GM18498 (cell line): Measurements from ENCODE around the gene PRADC1.

Experiments used
- ATAC-seq: cut with Tn5 transposase; IDR thresholded peaks from one replicate; pipeline ENCODE4 v1.9.1; 2021; ENCODE audit warnings: mild to moderate bottlenecking, moderate library complexity; ENCODE audit not compliant: unreplicated experiment

Gene PRADC1

DNA sequence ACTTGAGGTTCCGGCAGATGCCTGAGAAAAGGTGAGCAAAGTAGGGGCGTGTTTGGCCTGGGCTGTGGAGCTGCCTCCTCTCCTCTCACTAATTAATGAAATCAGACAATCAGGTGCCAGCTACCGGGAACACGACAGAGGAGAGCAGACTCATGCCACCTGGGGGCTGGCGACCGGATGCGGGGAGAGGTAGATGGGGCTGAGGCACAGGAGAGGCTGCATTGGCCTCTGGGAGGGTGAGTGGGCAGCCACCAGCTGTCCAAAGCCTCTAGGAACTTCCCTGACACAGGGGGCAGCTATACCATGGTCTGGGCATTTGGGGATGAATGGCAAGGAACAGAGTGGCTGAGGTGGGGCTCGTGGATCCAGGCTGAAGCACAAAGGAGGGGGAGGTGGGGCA, 26.2 kb upstream of the PRADC1 start:
- ATAC-seq = no peak

DNA sequence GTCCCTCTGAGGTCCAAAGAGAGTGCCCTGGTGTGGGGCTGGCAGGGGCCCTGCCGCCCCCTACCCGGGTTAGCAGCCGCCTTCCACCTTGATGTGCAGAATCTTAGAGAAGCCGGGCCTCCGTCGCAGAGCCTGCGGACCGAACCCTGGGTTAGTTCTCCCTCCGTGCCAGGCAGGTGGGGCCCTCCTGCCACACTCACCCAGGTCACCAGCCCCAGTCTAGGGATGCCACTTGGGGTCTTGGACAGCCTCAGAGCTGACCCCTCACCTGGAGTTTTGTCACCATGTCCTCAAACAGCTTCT, 25.8 kb upstream of the PRADC1 start:
- ATAC-seq = no peak

DNA sequence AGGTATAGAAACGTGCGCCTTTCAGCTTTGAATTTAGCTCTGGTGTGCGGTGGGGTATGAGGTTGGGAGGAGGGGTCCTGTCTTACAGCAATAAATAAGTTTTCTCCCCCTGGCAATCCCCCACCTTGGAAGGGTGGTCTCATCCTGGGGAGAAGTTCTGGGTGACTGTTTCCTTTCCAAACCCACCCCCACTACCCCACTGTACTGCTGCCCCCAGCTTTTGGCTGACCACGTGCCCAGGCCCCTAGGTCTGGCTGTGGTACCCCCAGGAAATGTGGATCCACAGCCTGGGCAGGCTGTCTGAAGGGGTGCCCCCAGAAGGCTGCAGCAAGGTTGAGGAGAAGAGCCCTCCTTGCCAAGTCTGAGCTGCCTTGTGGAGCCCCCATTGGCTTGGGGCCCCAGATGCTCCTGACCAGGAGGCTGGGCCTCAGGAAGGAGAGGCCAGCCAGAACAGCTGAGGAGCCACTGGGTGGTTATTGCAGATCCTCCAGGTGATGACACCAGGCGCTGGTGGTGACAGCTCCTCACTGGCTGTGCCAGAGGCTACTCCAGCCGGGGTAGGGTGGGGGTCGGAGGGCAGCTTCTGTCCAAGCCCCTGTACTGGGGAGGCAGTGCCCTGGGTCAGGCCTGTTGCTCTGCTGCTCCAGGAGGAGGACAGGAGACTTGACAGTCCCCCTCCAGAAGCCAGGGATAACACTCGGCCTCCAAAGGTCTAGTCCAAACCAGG, 25.3 kb upstream of the PRADC1 start:
- ATAC-seq = no peak

DNA sequence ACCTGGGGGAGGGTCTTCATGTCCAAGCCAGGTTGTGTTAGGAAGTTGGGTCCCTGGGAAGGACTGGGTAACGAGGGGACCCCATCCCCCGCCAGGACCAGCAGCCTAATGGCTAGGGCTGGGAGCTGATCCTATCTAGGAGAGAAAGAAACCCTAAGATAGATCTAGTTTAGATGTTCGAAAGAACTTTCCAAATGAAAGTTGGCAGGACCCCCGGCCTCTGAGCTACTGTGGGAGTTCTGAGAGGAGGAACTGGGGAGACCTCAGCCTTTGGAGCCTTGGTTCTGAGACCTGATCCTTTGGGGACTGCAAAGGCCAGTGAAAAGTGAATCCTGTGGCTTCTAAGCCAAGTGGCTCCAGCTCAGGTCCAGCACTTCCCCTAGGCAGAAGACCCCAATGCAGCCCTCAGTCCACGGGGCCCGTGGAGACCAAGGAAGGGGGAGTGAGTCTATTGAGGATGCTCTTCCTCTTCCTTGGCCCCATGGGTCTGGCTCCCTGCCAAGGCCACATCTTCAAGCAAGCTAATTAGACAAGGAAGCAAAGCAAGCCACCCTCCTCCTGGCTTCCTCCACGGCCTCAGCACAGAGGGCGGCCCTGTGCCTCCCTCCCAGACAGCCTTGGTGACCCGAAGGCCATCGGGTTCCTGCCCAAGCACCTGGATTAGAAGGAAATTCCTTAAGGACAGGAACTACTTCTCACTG, 24.5 kb upstream of the PRADC1 start:
- no peak for ATAC-seq

DNA sequence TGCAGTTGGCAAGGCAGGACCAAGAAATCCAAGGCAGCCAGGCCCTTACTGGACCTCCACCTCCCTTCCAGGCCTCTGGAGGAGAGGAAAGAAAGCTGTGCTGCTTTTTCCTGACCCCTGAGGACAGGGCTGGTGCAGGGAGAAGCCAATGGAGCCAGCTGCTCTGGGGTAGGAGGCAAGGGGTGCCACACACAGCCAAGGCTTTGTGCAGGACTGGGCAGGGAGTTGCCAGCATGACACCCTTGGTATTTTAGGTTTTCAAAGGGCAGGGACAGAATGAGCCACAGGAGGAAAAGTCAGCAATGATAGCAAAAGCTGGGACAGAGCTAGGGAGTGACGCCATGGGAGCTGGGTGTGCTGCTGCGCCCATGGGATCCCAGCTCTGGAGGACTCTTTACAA, 24.0 kb upstream of the PRADC1 start:
- ATAC-seq = no peak

DNA sequence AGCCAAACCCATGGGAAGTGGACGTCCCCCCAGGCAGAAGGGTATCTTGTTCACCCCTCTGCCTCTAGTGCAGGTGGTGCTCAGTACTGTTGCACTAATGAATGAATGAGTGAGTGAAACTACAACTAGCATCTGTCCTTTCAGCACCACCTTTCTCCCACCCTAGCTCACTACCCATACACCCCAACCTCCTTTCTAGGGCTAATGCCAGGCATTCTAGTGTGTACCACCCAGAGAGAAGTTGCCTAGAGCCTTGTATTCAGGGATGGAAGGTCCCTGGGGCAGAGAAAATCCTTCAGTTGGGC, 23.5 kb upstream of the PRADC1 start:
- ATAC-seq = no peak

DNA sequence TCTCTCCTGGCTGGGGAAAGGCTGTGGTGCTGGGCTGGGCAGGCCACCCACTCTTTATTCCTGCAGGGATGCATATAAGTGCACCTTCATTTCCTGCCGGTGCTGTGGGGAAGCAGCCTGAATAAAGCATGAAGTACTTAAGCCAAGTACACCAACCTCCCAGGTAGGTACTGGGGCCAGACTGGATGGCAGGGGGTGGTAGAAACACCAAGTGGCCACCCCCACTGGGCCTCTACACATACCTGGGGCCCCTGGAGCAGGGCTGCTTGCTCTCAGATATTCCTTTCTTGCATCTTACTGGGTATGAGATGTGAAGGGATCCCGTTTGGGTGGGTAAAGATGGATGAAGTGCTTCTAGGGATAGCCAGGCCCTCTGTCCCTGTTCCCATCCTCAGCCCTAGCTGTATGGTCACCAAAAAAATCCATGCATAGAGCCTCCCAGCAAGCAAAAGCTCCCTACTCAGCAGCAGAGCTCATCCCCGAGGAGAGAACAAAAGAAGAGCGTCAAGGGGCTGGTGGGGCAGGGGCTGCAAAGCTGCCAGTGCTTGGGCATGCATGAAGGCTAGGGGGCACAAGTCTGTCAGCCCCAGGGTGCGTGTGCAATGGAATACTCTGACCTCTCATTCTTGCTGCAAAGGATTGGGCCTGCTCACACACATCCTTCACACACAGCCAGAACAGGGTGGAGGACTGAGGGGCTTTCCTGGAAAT, 23.0 kb upstream of the PRADC1 start:
- no peak for ATAC-seq

DNA sequence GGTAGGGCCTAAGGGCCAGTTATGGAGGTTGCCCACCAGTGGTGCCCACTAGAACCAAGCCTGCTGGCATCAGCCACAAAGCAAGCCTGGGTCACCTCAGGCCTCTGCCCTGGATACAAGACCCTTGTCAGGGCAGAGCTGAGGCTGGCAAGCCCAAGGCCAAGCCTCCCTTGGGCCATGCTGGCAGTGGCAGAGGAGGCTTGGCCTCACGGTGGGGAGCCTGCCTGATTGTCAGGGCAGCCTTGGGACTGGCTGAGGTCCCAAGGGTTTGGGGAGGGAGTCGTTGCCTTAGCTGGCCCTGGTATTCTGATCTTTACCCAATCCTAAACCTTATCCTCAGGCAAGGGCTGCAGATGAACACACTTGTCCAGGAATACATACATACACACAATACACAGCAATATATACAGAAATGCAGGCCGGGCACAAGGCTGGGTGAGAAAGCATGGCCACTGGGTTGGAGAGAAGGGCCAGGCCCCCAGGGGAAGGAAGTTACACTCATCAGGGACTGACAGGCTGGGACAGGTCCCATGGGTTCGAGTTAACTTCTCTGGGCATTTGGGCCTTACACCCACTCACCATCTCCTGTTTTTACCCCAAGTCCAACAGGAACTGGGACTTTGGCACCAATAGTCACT, 22.1 kb upstream of the PRADC1 start:
- no peak for ATAC-seq

DNA sequence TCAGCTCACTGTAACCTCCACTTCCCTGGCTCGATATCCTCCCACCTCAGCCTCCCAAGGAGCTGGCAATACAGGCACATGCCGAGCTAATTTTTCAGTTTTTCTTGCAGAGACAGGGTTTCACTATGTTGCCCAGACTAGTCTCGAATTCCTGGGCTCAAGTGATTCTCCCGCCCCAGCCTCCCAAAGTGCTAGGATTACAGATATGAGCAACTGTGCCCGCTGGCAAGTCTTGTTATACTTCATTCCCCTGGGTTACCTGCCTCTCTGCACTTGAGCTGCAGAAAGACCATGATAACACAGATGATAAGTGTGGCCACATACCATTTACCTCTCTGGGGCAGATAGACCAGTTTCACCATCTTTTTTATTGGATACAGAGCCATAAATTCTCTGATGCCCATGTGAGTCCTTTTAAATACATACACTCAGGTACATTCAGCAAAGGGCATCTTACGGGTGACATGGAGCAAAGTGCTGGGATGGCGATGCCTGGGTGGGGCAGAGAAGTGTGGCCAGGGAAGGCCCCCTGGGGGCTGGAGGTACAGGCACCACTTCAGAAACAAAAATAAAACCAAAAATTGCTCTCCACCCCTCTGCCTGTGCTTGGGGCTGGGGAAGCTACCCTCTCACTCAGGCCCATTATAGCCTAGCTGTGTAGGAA, 21.4 kb upstream of the PRADC1 start:
- ATAC-seq = no peak

DNA sequence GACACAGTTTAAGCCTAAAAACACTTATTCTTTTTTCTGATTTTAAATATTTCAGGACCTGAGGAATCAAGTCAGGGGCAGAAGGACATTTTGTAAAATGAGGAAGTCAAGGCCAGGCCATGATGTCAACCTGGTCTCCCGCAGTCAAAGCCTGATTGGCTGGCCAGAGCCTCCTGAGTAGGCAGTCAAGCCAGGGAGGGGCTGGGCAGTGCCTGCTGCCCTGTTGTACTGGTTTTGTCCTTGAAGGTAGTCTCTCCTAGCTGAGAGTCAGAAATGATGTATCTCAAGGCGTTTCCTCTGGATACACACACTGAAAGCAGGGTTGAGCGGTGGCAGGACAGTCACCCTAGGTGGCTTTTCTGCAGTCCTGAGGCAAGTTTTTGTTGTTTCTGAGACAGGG, 20.9 kb upstream of the PRADC1 start:
- ATAC-seq = no peak

DNA sequence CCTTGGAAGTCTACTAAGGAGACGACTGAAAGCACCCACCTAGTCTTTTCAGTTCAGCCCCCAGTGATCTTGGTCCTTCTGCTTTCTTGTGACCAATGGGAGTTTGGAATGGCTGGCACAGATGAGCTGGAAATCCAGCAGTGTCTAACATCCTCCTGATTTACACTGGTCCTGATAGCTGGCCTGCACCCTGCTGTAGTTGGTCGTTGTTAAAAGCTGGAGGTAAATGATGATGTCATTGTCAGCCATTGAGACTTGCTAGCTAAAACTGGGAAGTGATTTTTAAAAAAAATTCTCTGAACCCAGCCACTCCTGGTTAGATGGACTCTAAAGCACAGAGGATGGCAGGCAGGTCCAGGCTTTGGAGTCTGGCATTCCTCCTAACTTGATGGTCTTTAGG, 20.4 kb upstream of the PRADC1 start:
- ATAC-seq = no peak

DNA sequence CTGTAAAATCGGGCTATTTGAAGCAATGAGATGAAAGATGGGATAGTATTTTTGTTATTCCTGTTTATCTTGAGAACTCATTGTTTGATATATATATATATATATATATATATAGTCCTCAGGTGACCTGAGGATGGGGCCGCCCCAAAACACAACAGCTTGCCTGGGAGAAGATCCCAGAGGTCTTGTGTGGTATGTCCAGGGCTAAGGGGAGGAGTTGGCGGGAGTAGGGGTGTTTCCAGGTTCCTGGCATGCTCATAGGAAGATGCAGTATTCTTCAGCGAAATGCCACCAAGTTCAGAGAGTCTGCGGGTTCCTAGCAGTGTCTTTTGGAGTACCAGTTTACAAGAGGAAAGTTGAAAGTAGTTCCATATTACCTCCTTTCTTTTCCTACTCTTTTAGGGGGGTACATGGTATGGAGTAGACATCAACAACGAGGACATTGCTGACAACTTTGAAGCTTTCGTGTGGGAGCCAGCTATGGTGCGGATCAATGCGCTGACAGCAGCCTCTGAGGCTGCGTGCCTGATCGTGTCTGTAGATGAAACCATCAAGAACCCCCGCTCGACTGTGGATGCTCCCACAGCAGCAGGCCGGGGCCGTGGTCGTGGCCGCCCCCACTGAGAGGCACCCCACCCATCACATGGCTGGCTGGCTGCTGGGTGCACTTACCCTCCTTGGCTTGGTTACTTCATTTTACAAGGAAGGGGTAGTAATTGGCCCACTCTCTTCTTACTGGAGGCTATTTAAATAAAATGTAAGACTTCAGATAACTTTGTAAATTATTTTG, 19.4 kb upstream of the PRADC1 start:
- no peak for ATAC-seq

DNA sequence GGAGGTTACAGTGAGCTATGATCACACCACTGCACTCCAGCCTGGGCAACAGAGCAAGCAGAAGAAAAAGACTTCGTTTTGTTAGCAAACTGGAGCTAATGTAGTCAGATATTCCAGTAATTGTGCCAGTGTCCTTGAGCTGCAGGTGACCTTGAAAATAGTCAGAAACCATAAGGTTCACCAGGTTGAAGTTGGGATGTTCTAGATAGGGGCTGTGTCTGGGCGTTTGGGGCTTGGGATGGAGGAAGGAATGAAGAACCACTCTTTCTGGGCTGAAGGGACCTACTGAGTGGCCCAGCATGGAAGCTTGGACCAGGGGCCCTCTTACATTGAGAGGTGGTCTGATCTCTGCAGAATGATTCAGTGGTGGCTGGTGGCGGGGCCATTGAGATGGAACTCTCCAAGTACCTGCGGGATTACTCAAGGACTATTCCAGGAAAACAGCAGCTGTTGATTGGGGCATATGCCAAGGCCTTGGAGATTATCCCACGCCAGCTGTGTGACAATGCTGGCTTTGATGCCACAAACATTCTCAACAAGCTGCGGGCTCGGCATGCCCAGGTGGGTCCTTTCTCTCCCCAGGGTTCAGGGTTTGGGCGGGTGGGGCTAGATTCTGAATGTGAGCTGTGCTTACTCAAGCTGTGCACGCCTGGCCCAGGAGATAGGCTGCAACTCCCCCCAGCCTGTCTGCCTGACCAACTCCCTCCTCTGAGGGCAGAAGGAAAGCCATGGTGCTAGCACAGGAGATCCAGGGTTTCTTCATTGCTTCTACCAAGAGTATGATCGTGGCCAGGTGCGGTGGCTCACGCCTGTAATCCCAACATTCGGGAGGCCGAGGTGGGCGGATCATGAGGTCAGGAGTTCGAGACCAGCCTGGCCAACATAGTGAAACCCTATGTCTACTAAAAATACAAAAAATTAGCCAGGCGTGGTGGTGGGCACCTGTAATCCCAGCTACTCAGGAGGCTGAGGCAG, 18.1 kb upstream of the PRADC1 start:
- no peak for ATAC-seq

DNA sequence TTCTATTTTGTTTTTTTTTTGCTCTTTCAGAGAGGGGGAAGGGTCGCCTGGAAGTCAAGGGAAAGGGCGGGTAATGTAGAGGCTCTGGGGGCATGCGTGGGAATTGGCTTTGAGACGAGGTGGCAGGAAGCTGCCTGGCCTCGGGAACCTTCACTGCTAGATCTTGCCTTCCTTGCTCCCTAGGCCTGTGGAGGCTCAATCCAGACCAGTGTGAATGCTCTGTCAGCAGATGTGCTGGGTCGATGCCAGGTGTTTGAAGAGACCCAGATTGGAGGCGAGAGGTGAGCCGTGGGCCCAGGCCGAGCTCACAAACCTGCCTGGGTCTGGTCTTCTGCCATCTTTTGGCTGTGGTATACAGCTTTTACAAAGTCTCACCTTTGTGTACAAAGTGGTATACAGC, 16.6 kb upstream of the PRADC1 start:
- ATAC-seq = no peak

DNA sequence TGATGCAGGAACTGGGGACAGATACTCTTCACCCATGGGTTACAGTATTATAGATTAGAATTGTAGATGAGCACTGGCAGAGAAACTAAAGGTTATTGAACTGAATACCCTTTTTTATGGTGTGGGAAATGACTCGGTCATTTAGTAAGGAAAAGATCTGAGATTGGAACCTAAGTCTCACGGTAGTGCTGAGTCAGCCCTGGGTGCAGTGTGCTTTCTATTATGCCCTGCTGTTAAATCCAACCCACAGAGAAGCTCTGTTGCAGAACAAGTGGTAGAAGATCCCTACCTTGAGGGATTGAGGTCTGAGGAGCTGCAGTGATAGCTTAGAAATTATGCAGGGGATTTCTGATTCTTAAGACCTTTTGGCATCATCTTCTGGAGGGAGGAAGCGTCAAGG, 13.8 kb upstream of the PRADC1 start:
- no peak for ATAC-seq

DNA sequence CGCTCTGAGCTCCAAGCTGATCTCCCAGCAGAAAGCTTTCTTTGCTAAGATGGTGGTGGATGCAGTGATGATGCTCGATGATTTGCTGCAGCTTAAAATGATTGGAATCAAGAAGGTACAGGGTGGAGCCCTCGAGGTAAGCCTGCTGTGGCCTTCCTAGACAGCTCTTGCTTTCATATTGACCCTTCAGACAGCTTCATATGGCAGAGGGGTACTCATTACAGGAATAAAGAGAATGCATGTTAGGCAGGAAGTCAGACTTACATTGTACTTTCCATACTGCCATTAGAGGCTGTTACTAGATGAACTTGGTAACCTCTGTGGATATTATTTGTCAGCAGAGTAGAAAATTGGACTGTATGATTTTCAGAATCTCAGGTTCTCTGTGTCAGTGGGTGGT, 11.5 kb upstream of the PRADC1 start:
- no peak for ATAC-seq

DNA sequence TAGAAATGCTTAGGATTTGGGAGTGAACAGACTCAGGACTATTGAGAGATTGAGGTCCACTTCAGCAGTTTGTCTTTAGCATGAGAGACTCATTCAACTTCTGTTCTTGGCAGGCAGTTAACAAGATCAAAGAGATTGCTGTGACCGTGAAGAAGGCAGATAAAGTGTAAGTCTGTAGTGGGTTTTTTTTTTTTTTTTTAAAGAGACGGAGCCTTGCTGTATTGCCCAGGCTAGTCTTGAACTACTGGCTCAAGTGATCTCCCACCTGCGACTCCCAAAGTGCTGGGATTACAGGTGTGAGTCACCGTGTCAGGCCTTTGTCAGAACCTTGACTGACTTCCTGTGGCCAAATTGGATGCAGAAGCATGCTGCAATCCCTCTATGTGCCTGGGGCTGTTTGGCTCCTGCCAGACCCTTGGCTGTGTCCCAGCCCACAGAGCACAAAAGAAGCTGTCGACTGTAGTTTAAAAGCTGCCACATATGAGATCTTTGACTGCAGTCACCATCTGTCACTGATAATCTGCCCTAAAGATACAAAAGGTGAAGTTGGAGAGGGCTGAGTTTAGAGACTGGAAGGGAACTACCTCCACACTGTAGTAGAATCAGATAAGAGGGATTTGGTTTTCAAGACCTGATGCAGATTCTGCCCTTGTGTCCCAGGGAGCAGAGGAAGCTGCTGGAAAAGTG, 11.0 kb upstream of the PRADC1 start:
- ATAC-seq = no peak

DNA sequence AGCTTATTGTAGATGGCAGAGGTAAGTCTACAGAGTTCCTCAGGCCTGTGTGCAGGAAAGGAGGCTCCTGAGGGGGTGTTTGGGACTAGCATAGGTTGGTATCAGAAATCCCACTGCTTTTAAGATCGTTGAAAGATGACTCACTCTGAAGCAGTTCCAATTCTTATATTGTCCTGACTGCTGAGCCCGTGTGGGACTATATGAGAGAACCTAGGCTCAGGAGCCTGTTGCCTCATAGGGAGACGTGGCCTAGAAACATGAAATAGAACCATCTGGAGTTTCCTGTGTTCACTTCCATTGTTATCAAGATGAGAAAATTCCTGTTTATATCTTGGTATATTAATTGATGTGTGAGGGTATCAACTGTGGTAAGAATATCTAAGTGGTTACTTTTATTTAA, 6.7 kb upstream of the PRADC1 start:
- ATAC-seq = no peak

DNA sequence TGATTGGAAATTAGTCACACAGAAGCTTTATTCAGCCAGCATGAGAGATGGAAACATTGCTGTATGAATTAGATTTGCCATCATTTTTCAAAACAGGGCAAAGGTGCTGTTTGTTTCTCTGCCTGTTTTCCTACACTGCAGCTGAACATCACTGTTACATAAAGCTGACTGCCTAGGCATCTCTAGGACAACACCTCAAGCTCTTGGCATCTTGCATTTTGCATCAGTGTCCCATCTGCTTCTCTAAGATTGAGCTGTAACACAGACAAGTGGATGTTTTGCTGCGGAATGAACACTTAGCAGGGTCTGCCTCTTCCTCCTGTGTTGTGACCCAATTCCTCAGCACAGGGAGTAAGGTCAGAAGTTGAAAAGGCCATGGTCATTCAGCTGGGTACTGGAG, 5.9 kb upstream of the PRADC1 start:
- no peak for ATAC-seq
